DOHH2 (cell line): ENCODE measurements around the gene C14orf132.
"Not testable (repeated sequence)": the region's sequence is repeated elsewhere in the genome, so short reads cannot be mapped to it uniquely, and the experiment has no call there.

ENCODE experiments used
- H3F3A ChIP-seq: fragments of 200-600 bp; sonication (generic), shearing (Covaris generic); 2 replicates; pipeline ENCODE4 v1.6.0; 2016; ENCODE audit warnings: antibody characterized with exemption, mild to moderate bottlenecking; ENCODE audit not compliant: control insufficient read depth, insufficient read depth
- H3K27ac ChIP-seq: fragments of 200-600 bp; sonication (generic); 2 replicates; pipeline ENCODE4 v1.5.1; 2014; ENCODE audit warnings: low read depth, mild to moderate bottlenecking, low read length, moderate library complexity
- H3K27me3 ChIP-seq: fragments of 200-600 bp; sonication (generic); 2 replicates; pipeline ENCODE4 v1.6.1; 2014; ENCODE audit warnings: mild to moderate bottlenecking, low read length, mixed read lengths; ENCODE audit not compliant: control insufficient read depth
- H3K36me3 ChIP-seq: fragments of 200-600 bp; sonication (generic); 2 replicates; pipeline ENCODE4 v1.6.1; 2014; ENCODE audit warnings: mild to moderate bottlenecking, low read length, moderate library complexity, mixed read lengths; ENCODE audit not compliant: control insufficient read depth
- H3K4me1 ChIP-seq: fragments of 200-600 bp; sonication (generic); 2 replicates; pipeline ENCODE4 v1.6.1; 2014; ENCODE audit warnings: mild to moderate bottlenecking, low read length, mixed read lengths; ENCODE audit not compliant: control insufficient read depth
- H3K4me2 ChIP-seq: fragments of 200-600 bp; sonication (generic); 2 replicates; pipeline ENCODE4 v1.6.0; 2014; ENCODE audit warnings: mild to moderate bottlenecking, low read length, moderate library complexity
- H3K4me3 ChIP-seq: fragments of 200-600 bp; sonication (generic); 2 replicates; pipeline ENCODE4 v1.5.1; 2014; ENCODE audit warnings: mild to moderate bottlenecking, low read length, mixed read lengths
- H3K79me2 ChIP-seq: fragments of 200-600 bp; sonication (generic); 2 replicates; pipeline ENCODE4 v1.6.1; 2014; ENCODE audit warnings: mild to moderate bottlenecking, low read length, mixed read lengths; ENCODE audit not compliant: control insufficient read depth
- H3K9me2 ChIP-seq: fragments of 200-600 bp; sonication (generic); replicated peaks from 2 replicates; pipeline ENCODE4 v1.6.1; 2014; ENCODE audit warnings: mild to moderate bottlenecking, low read length, mixed read lengths; ENCODE audit not compliant: control insufficient read depth
- H3K9me3 ChIP-seq: fragments of 200-600 bp; sonication (generic); 2 replicates; pipeline ENCODE4 v1.6.1; 2014; ENCODE audit warnings: antibody characterized with exemption, low read length, mixed read lengths; ENCODE audit not compliant: control insufficient read depth, insufficient read depth
- H4K20me1 ChIP-seq: fragments of 200-600 bp; sonication (generic); 2 replicates; pipeline ENCODE4 v1.6.0; 2014; ENCODE audit warnings: low read depth, mild to moderate bottlenecking, antibody characterized with exemption, low read length, moderate library complexity; ENCODE audit not compliant: control insufficient read depth, insufficient read depth
- EZH2phosphoT487 ChIP-seq: fragments of 200-600 bp; sonication (generic); IDR thresholded peaks from 2 replicates; pipeline ENCODE4 v1.6.1; 2017; ENCODE audit warnings: borderline replicate concordance, mild to moderate bottlenecking, antibody characterized with exemption, low read length, moderate library complexity, mixed read lengths
- TF ChIP-seq, protein P1 (sequence below): fragments of 200-600 bp; sonication (generic); IDR thresholded peaks from one replicate; pipeline ENCODE4 v1.5.1; 2014; ENCODE audit warnings: antibody characterized with exemption, mild to moderate bottlenecking, low read depth, low read length; ENCODE audit not compliant: poor library complexity, severe bottlenecking

The C14orf132 gene

DNA sequence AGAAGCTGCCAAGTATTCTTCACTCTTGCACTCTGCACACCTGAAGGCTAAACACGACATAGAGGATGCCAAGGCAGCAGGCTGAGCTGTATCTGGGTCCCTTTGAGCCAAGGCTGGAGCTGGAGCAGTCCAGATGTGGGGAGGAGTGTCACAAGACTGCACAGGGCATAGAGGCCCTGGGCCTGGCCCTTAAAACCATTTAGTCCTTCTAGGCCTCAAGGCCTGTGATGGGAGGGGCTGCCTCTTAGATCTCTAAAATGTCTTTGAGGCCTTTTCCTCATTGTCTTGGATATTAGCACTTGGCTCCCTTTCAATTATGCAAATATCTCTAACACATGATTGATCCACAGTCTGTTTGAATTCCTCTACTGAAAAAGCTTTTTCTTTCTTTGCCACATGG lies 28.0 kb upstream of the C14orf132 start:
- Histone ChIP-seq H3K27ac (no peak overlapping the region), H3K36me3 (no peaks in the 10 kb centered on the region), H4K20me1 (no peaks in the 10 kb centered on the region), H3K4me1 (peaks cover 7% of the 10 kb centered on the region), H3K9me2 (no peaks in the 10 kb centered on the region), H3F3A (peaks cover 3% of the 10 kb centered on the region; the same call in 1 of the 2 replicates), H3K4me2 (no peak overlapping the region), H3K27me3 (peaks cover 8% of the 10 kb centered on the region), H3K9me3 (peaks cover 17% of the 10 kb centered on the region), H3K79me2 (no peaks in the 10 kb centered on the region), H3K4me3 (no peak overlapping the region)
- no peak for TF ChIP-seq EZH2phosphoT487
- TF ChIP-seq, protein P1, sequence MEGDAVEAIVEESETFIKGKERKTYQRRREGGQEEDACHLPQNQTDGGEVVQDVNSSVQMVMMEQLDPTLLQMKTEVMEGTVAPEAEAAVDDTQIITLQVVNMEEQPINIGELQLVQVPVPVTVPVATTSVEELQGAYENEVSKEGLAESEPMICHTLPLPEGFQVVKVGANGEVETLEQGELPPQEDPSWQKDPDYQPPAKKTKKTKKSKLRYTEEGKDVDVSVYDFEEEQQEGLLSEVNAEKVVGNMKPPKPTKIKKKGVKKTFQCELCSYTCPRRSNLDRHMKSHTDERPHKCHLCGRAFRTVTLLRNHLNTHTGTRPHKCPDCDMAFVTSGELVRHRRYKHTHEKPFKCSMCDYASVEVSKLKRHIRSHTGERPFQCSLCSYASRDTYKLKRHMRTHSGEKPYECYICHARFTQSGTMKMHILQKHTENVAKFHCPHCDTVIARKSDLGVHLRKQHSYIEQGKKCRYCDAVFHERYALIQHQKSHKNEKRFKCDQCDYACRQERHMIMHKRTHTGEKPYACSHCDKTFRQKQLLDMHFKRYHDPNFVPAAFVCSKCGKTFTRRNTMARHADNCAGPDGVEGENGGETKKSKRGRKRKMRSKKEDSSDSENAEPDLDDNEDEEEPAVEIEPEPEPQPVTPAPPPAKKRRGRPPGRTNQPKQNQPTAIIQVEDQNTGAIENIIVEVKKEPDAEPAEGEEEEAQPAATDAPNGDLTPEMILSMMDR = no peak

DNA sequence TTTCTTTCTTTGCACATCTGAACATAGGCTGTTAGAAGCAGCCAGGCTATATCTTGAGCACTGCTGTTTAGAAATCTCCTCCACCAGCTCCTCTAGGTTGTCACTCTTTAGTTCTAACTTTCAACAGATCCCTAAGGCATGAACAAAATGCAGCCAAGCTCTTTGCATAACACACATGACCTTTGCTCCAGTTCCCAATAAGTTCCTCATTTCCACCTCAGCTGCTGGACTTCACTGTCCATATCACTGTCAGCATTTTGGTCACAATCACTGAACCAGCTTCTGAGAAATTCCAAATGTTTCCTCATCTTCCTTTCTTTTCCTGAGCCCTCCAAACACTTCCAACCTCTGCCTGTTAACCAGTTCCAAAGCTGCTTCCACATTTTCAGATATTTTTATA lies 27.6 kb upstream of the C14orf132 start:
- no peaks in the 10 kb centered on the region for H3K9me2 ChIP-seq
- no peak overlapping the region for H3K4me3 ChIP-seq
- peaks cover 7% of the 10 kb centered on the region for H3K4me1 ChIP-seq
- no peaks in the 10 kb centered on the region for H3K79me2 ChIP-seq
- H3K4me2 ChIP-seq = no peak overlapping the region
- peaks cover 11% of the 10 kb centered on the region for H3K27me3 ChIP-seq
- peaks cover 17% of the 10 kb centered on the region for H3K9me3 ChIP-seq
- H3F3A ChIP-seq = peaks cover 3% of the 10 kb centered on the region; the same call in 1 of the 2 replicates
- no peak overlapping the region for H3K27ac ChIP-seq
- H3K36me3 ChIP-seq = no peaks in the 10 kb centered on the region
- TF ChIP-seq, protein P1 = no peak
- TF ChIP-seq EZH2phosphoT487 = no peak
- no peaks in the 10 kb centered on the region for H4K20me1 ChIP-seq

DNA sequence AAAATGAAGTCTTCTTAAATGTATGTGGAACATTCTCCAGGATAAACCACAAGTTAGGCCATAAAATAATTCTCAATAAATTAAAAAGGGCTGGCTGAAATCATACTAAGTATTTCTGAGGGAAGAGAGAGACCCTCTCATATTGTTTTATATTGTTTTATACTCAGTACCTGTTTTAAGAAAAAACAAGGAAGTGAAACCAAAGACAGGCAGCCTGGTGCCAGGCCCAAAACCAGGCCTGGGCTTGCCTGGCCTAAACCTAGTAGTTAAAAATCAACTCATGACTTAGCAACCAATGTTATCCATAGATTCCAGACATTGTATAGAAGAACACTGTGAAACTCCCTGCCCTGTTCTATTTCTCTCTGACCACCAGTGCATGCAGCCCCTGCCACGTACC lies 26.4 kb upstream of the C14orf132 start:
- H4K20me1 ChIP-seq, H3K79me2 ChIP-seq, H3K36me3 ChIP-seq, H3F3A ChIP-seq, H3K4me1 ChIP-seq, H3K9me2 ChIP-seq, H3K27ac ChIP-seq, H3K4me3 ChIP-seq, H3K4me2 ChIP-seq: not testable (repeated sequence)
- peaks cover 11% of the 10 kb centered on the region for H3K27me3 ChIP-seq
- peaks cover 17% of the 10 kb centered on the region for H3K9me3 ChIP-seq

DNA sequence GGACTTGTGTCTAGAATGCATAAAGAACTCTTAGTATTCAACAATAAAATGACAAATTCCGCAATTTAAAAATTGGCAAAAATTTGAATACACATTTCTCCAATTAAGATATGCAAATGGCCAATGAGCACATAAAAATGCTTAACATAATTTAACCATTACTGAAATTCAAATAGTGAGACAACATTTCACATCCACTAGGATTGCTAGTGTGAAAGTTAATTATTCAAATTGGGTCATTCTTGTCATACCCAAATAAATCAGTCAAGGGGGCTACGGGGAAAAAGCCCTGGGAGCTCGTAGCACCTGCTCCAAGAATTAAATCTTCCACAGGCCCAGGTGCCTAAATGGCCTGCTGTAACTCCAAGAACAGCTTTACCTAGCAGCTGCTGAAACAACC lies 25.0 kb upstream of the C14orf132 start:
- Histone ChIP-seq H3K4me3 (no peak overlapping the region), H3F3A (peaks cover 3% of the 10 kb centered on the region; the same call in 1 of the 2 replicates), H3K79me2 (no peaks in the 10 kb centered on the region), H3K9me3 (peaks cover 17% of the 10 kb centered on the region), H3K9me2 (no peaks in the 10 kb centered on the region), H3K27me3 (peaks cover 15% of the 10 kb centered on the region), H3K4me1 (peaks cover 7% of the 10 kb centered on the region), H3K27ac (no peak overlapping the region), H3K4me2 (no peak overlapping the region), H3K36me3 (no peaks in the 10 kb centered on the region), H4K20me1 (no peaks in the 10 kb centered on the region)
- TF ChIP-seq, protein P1 = no peak
- TF ChIP-seq EZH2phosphoT487 = no peak
